ENCODE data around the gene SCAPER.

- TF ChIP-seq, protein P1, sequence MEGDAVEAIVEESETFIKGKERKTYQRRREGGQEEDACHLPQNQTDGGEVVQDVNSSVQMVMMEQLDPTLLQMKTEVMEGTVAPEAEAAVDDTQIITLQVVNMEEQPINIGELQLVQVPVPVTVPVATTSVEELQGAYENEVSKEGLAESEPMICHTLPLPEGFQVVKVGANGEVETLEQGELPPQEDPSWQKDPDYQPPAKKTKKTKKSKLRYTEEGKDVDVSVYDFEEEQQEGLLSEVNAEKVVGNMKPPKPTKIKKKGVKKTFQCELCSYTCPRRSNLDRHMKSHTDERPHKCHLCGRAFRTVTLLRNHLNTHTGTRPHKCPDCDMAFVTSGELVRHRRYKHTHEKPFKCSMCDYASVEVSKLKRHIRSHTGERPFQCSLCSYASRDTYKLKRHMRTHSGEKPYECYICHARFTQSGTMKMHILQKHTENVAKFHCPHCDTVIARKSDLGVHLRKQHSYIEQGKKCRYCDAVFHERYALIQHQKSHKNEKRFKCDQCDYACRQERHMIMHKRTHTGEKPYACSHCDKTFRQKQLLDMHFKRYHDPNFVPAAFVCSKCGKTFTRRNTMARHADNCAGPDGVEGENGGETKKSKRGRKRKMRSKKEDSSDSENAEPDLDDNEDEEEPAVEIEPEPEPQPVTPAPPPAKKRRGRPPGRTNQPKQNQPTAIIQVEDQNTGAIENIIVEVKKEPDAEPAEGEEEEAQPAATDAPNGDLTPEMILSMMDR (IDR thresholded peaks at IDR 0.05), result no peak
- TF ChIP-seq POLR2A (IDR thresholded peaks at IDR 0.05), result no peak
Measured at GRCh38 chr15:76344893-76345582, 560.1 kb downstream of the SCAPER start.

Data from Peyer's patch (tissue), 4 donors.